Measurements from ENCODE around the gene BTLA. TPM values are rescaled to one million over a fixed set of nuclear protein-coding genes. Genes with fewer than 3 reads are reported as not detected.

BTLA gene
- total RNA-seq, 4 donors from 2014 or later, result 0.49 to 2.7 TPM; not detected in 2

GRCh38 chr3:112508860-112509259 is 9.6 kb upstream of the BTLA start:
- no peaks in the 10 kb centered on the region for H3K36me3 ChIP-seq
- TF ChIP-seq POLR2A (IDR thresholded peaks at IDR 0.05), result no peak
- no peak for TF ChIP-seq CTCF (IDR thresholded peaks at IDR 0.05)
- peaks cover 0 to under 1% of the 10 kb centered on the region in 2 donors for H3K4me1 ChIP-seq
- H3K9me3 ChIP-seq, result no peaks in the 10 kb centered on the region
- no peak for DNase-seq
- H3K27me3 ChIP-seq, result no peaks in the 10 kb centered on the region
- peak overlapping the region in 1 of 3 donors; percentile 13 for H3K27ac ChIP-seq
- H3K4me3 ChIP-seq (replicated peaks in 1 of 3), result no peak overlapping the region
- intact Hi-C loops (cut with DNase I), result no loop called here

GRCh38 chr3:112508261-112508660 is 9.0 kb upstream of the BTLA start:
- Histone ChIP-seq H3K27ac (no peak overlapping the region), H3K27me3 (no peaks in the 10 kb centered on the region), H3K4me3 (replicated peaks in 1 of 3) (no peak overlapping the region), H3K36me3 (no peaks in the 10 kb centered on the region), H3K9me3 (no peaks in the 10 kb centered on the region), H3K4me1 (no peaks in the 10 kb centered on the region)
- DNase-seq, result no peak
- TF ChIP-seq POLR2A (IDR thresholded peaks at IDR 0.05) (no peak), CTCF (IDR thresholded peaks at IDR 0.05) (no peak)
- intact Hi-C loops (cut with DNase I), result no loop called here
- WGBS, 2 donors, result 65 to 80% methylated on average over 2 of the region's 2 CpGs

DNA sequence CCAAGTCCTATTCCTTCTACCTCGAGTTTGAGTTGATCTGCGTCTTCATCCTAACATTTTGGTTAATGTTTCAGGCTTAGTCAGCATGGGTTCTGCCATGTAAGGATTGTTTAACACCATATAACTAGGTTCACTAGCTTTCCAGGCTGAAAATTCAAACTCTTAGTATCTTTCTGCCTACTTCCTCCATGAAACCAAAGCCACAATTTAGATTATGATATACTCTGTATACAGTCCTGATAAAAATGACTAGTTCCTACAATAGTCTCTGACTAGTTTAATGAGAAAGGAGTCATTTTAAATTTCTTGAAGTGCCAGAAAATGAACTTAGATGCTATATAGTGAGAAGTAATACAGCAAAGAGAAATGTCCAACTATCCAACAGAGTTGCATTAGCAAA is 6.6 kb upstream of the BTLA start:
- 24 to 26% methylated on average over 2 of the region's 2 CpGs for whole genome bisulfite sequencing, 2 donors
- no peaks in the 10 kb centered on the region for H3K4me1 ChIP-seq
- H3K36me3 ChIP-seq, result no peaks in the 10 kb centered on the region
- H3K4me3 ChIP-seq (replicated peaks in 1 of 3), result no peak overlapping the region
- no peak for TF ChIP-seq CTCF (IDR thresholded peaks at IDR 0.05)
- TF ChIP-seq POLR2A (IDR thresholded peaks at IDR 0.05), result no peak
- no peaks in the 10 kb centered on the region for H3K9me3 ChIP-seq
- H3K27ac ChIP-seq, result no peak overlapping the region
- H3K27me3 ChIP-seq, result no peaks in the 10 kb centered on the region
- intact Hi-C loops (cut with DNase I), result no loop called here
- DNase-seq, result no peak

DNA sequence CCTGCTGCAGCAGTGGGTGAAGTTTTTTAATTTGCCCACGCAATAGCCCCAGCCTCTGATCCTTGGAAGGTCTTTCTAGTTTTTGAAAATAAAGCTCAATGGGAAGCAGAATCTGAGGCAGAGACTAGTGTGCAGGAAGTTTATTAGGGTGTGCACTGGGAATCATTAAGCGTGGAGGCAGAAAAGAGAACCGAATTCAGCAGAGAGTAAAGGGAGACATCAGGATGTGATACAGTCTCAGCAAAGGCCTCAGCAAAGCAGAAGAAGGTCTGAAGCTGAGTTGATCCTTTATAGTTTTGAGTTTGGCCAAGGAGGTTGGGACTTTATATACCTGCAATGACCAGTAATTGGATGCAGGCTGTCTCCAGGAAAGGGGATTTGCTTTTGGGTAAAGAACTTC is 4.9 kb upstream of the BTLA start:
- no peak for TF ChIP-seq POLR2A (IDR thresholded peaks at IDR 0.05)
- TF ChIP-seq CTCF (IDR thresholded peaks at IDR 0.05), result no peak
- intact Hi-C loops (cut with DNase I), result no loop called here
- H3K27me3 ChIP-seq, result no peaks in the 10 kb centered on the region
- 83 to 84% methylated on average over 3 of the region's 3 CpGs for WGBS, 2 donors
- no peak for DNase-seq
- H3K9me3 ChIP-seq, result no peaks in the 10 kb centered on the region
- no peaks in the 10 kb centered on the region for H3K36me3 ChIP-seq
- H3K27ac ChIP-seq, result no peak overlapping the region
- H3K4me1 ChIP-seq, result no peaks in the 10 kb centered on the region
- H3K4me3 ChIP-seq (replicated peaks in 1 of 3), result no peak overlapping the region

GRCh38 chr3:112503304-112503972 is 4.2 kb upstream of the BTLA start:
- WGBS, 2 donors, result 95 to 98% methylated on average over 4 of the region's 4 CpGs
- H3K27me3 ChIP-seq, result no peaks in the 10 kb centered on the region
- no peak for DNase-seq
- H3K27ac ChIP-seq, result no peak overlapping the region
- intact Hi-C loops (cut with DNase I), result no loop called here
- TF ChIP-seq POLR2A (IDR thresholded peaks at IDR 0.05) (no peak), CTCF (IDR thresholded peaks at IDR 0.05) (no peak)
- H3K4me3 ChIP-seq (replicated peaks in 1 of 3), result no peak overlapping the region
- no peaks in the 10 kb centered on the region for H3K9me3 ChIP-seq
- H3K4me1 ChIP-seq, result no peaks in the 10 kb centered on the region
- no peaks in the 10 kb centered on the region for H3K36me3 ChIP-seq

Data from thyroid gland (tissue), 4 donors.